Endothelial cell (in vitro differentiated cells): Measurements from ENCODE around the gene PIGBOS1. TPM values are rescaled to one million over a fixed set of nuclear protein-coding genes. Genes with fewer than 3 reads are reported as not detected.

Experiments used
- DNase-seq: peaks from one replicate; pipeline ENCODE4 v3.0.0; 2021; ENCODE audit warnings: low spot score
- H3K27ac Mint-ChIP-seq: one replicate; pipeline ENCODE4 v1.8.0; 2021; ENCODE audit warnings: mixed read lengths, inconsistent platforms; ENCODE audit not compliant: unreplicated experiment
- H3K27me3 Mint-ChIP-seq: one replicate; pipeline ENCODE4 v1.8.0; 2021; ENCODE audit warnings: mild to moderate bottlenecking, moderate library complexity, mixed read lengths, inconsistent platforms; ENCODE audit not compliant: unreplicated experiment
- H3K36me3 Mint-ChIP-seq: one replicate; pipeline ENCODE4 v1.8.0; 2021; ENCODE audit warnings: mild to moderate bottlenecking, low read depth, mixed read lengths, inconsistent platforms; ENCODE audit not compliant: unreplicated experiment
- H3K4me1 Mint-ChIP-seq: one replicate; pipeline ENCODE4 v1.8.0; 2021; ENCODE audit warnings: mild to moderate bottlenecking, mixed read lengths, inconsistent platforms; ENCODE audit not compliant: unreplicated experiment
- H3K4me3 Mint-ChIP-seq: one replicate; pipeline ENCODE4 v1.8.0; 2021; ENCODE audit warnings: mild to moderate bottlenecking, mixed read lengths, inconsistent platforms; ENCODE audit not compliant: unreplicated experiment
- H3K9me3 Mint-ChIP-seq: one replicate; pipeline ENCODE4 v1.8.0; 2021; ENCODE audit warnings: mixed read lengths, inconsistent platforms; ENCODE audit not compliant: unreplicated experiment
- CTCF ChIP-seq: fragments of 200-600 bp; sonication (generic); IDR thresholded peaks from one replicate; pipeline ENCODE4 v1.5.0; 2021; ENCODE audit warnings: antibody characterized with exemption; ENCODE audit not compliant: unreplicated experiment
- total RNA-seq: library from RNA; stranded (reverse); fragmentation: NEBNext Ultra II Directional; extraction: Animal tissue kit (Norgen Biotek cat#: 25700); gene quantifications from one replicate; pipeline ENCODE4 v1.2.1, GENCODE V29; 2021; ENCODE audit not compliant: unreplicated experiment

PIGBOS1 gene
- total RNA-seq, 1 donor from 2014 or later = 15.4 TPM

GRCh38 chr15:55348281-55348778 lies 29.4 kb upstream of the PIGBOS1 start:
- no peaks in the 10 kb centered on the region for H3K27me3 Mint-ChIP-seq
- H3K9me3 Mint-ChIP-seq = no peaks in the 10 kb centered on the region
- no peak for TF ChIP-seq CTCF
- no peak overlapping the region for H3K4me3 Mint-ChIP-seq
- no peak overlapping the region for H3K27ac Mint-ChIP-seq
- no peak for DNase-seq
- H3K4me1 Mint-ChIP-seq = peaks cover 3% of the 10 kb centered on the region
- peaks cover 4% of the 10 kb centered on the region for H3K36me3 Mint-ChIP-seq

DNA sequence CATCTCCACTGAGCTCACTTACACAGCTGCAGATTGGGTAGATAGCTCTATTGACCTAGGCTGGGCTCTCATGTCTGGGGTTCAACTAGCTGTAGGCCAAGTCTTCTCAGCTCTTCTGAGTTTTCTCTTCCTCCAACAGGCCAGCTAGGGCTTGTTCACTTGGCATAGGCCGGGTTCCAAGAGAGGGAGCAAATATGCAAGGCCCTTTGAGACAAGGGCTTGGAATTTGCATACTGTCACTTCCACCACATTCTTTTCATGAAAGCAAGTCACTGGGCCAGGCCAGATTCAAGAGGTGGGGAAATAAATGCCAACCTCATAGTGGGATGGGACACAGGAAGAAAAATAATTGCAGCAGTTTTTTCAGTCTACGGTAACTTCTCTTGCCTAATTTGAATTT lies 25.3 kb upstream of the PIGBOS1 start:
- Mint-ChIP-seq H3K27me3 (no peaks in the 10 kb centered on the region), H3K27ac (peak overlapping the region; percentile 48), H3K4me1 (peaks cover 3% of the 10 kb centered on the region), H3K4me3 (no peak overlapping the region), H3K36me3 (peaks cover 4% of the 10 kb centered on the region), H3K9me3 (no peaks in the 10 kb centered on the region)
- TF ChIP-seq CTCF = no peak
- no peak for DNase-seq

- Mint-ChIP-seq H3K4me3 (no peak overlapping the region), H3K27ac (no peak overlapping the region), H3K4me1 (peaks cover 3% of the 10 kb centered on the region)
Observed at GRCh38 chr15:55343168-55343567, 24.2 kb upstream of the PIGBOS1 start.

DNA sequence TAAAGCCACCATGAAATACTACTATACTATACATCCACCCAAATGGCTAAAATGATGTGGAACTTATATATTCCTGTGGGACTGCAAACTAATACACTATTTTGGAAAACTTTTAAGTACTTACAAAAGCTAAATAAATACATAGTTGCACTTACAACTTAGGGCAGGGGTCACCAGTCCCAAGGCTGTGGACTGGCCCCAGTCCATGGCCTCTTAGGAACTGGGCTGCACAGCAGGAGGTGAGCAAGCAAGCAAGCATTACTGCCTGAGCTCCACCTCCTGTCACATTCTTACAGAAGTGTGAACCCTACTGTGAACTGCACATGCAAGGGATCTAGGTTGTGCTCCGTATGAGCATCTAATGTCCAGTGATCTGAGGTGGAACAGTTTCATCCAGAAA lies 18.2 kb upstream of the PIGBOS1 start:
- H3K4me1 Mint-ChIP-seq = no peaks in the 10 kb centered on the region
- peaks cover 5% of the 10 kb centered on the region for H3K36me3 Mint-ChIP-seq
- no peaks in the 10 kb centered on the region for H3K9me3 Mint-ChIP-seq
- no peak overlapping the region for H3K27ac Mint-ChIP-seq
- no peak for DNase-seq
- TF ChIP-seq CTCF = no peak
- H3K27me3 Mint-ChIP-seq = no peaks in the 10 kb centered on the region
- H3K4me3 Mint-ChIP-seq = no peak overlapping the region

More at GRCh38 chr15:55343168-55343567, 24.2 kb upstream of the PIGBOS1 start:
- no peak for TF ChIP-seq CTCF
- no peaks in the 10 kb centered on the region for H3K9me3 Mint-ChIP-seq
- peaks cover 5% of the 10 kb centered on the region for H3K36me3 Mint-ChIP-seq
- no peaks in the 10 kb centered on the region for H3K27me3 Mint-ChIP-seq
- DNase-seq = no peak

- DNase-seq = no peak
- H3K27me3 Mint-ChIP-seq = no peaks in the 10 kb centered on the region
- H3K9me3 Mint-ChIP-seq = no peaks in the 10 kb centered on the region
- peaks cover 5% of the 10 kb centered on the region for H3K36me3 Mint-ChIP-seq
- no peak overlapping the region for H3K27ac Mint-ChIP-seq
- no peaks in the 10 kb centered on the region for H3K4me1 Mint-ChIP-seq
- no peak for TF ChIP-seq CTCF
- no peak overlapping the region for H3K4me3 Mint-ChIP-seq
Observed at GRCh38 chr15:55334997-55335396, 16.1 kb upstream of the PIGBOS1 start.
